GM19395 (cell line): ENCODE data around the gene GLRA3.
"Not testable (repeated sequence)": the region's sequence is repeated elsewhere in the genome, so short reads cannot be mapped to it uniquely, and the experiment has no call there.

Experiments used
- ATAC-seq: cut with Tn5 transposase; IDR thresholded peaks from one replicate; pipeline ENCODE4 v1.9.1; 2021; ENCODE audit warnings: mild to moderate bottlenecking, moderate library complexity; ENCODE audit not compliant: unreplicated experiment

GLRA3 gene

GRCh38 chr4:174716986-174717770 lies 111.9 kb downstream of the GLRA3 start:
- no peak for ATAC-seq

GRCh38 chr4:174714393-174715211 lies 114.4 kb downstream of the GLRA3 start:
- ATAC-seq, result peak; percentile 97

DNA sequence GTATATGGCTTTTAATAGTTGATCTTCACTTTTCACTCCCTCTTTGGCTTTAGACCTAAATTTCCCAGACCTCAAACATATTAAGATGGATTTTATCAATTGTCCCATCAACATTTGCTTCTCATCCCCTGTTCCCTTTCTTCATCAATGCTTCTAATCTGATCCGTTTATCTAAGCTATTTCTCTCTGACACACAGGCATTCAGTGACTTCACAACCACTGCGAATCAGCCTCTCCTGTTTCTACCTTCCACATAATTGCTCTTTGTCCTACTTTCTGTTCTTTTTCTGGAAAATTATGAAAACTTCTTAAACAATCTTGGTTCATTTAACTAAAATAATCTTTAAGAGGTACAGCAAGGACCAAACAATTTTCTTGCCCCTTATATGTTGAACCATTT lies 115.2 kb downstream of the GLRA3 start:
- ATAC-seq, result no peak

DNA sequence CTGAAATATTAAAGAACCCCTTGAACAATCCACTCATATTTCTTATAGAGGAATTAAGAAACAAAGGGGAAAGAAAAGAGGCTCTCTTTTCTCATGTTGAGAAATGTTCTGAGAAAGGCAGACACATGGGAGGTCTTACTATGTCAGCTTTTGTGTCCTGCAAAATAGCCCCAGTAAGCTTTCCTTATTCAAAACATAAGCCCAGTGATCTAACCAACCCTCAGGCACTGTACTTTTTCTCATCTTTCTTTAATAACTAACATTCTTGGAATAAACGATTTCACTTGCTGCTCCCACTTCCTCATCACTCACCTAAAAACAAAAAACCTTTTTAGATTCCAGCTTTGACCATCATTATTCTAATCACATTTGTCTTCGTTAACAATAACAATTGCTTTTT lies 115.9 kb downstream of the GLRA3 start:
- no peak for ATAC-seq

- no peak for ATAC-seq
These were observed 119.5 kb downstream of the GLRA3 start for GRCh38 chr4:174709526-174709925.

GRCh38 chr4:174708381-174708780 lies 120.7 kb downstream of the GLRA3 start:
- no peak for ATAC-seq

DNA sequence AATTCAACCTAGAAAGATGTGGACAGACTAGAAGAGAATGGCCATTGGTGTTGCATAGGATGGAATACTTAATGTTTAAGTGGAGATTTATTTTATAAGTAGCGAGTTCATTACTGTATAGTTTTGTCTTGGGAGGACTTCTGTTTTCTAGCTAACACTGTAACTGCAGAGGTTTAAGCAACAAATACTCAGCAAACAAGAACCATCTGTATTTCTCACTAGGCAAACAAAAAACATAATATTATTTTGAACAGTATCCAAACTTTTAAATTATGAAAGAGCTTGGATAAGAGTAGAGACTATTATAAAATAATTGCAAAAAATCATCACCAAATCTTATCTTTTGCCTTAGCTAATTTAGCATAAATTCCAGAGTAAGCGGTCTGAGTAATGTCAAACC lies 121.1 kb downstream of the GLRA3 start:
- ATAC-seq, result no peak

DNA sequence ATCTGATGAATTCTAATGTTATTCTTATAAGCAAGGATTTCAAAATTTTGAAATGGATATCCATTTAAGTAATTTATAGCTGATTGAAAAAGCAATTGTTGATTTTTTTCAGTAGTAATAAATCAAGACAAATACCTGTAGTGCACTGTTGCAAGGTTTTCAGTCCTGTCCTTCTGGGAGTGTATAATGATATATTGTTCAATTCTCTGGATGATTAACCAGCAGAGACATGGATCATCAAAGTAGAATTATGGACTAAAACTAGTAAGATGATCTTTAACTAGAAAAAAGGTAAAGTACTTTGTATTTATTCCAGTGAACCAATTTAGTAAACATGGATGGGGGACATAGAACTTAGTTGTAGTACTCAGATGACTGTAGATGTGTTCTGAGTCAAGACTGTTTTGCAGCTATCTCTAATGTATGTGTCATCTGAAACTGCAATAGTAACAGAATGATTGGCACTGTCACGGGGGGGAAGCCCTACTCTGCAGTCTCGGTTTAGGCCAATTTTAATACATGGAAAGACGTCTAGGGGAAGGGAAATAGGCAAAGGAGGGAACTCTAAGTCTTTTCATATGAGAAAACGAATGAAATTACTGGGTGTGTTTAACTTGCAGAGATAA lies 121.9 kb downstream of the GLRA3 start:
- peak; percentile 99 for ATAC-seq

DNA sequence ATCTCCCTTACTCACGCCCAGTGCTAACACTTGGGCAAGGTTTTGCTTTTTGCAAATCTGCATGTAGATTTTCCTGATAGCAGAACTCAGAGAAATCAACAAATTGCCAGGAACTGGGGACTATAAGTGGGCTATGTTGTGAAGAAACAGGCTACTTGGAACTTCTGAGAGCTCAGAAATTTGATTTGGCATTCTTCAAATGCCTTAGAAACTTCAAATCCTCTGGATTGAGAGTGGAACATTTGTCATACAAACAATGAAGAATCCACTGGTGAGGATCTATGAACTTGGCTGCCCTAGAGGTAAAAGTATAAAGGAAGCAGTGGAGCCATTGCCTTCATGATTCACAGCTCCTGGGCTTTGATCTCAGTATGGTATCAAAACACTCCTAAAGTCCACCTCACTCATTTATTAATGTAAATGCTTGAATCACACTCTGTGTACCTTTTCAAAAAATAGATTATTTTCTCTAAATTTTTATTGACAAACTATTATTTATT lies 126.0 kb downstream of the GLRA3 start:
- no peak for ATAC-seq

DNA sequence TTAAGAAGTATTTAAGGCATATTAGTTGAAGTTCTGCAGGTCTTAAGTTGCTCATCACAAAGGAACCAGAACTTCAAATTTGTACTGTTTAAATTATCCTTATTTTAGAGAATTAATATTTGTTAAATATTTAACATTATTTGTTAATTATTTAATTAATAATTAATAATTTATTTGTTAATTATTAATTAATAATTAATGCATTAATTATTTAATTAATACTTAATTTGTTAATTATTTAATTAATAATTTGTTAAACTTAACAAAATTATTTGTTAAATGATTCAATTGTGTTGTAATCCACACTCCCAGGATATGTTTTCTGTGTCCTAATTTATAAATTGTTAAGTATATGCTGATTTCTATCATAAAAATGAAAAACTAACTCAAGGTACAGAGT lies 129.4 kb downstream of the GLRA3 start:
- ATAC-seq, result no peak

DNA sequence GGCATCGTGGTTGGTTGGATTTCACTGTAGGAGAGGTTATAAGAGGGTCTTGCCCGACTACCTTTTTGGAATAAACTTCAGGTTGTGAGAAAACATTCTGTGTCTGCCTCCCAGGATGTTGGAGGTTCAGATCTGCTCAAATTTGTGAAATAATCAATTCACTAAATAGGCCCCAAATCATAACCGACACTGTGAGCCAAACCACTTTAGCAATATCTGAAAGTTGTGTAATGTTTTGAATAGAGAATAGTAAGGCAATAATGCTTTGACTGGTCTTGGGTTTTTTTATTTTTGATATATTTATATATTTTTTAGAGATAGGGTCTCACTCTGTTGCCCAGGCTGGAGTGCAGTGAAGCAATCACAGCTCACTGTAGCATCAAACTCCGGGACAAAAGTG lies 131.2 kb downstream of the GLRA3 start:
- ATAC-seq, result no peak

GRCh38 chr4:174697202-174697601 lies 131.8 kb downstream of the GLRA3 start:
- ATAC-seq, result no peak

GRCh38 chr4:174696657-174697056 lies 132.4 kb downstream of the GLRA3 start:
- no peak for ATAC-seq

- ATAC-seq, result not testable (repeated sequence)
These were observed 137.2 kb downstream of the GLRA3 start for GRCh38 chr4:174691876-174692275.

DNA sequence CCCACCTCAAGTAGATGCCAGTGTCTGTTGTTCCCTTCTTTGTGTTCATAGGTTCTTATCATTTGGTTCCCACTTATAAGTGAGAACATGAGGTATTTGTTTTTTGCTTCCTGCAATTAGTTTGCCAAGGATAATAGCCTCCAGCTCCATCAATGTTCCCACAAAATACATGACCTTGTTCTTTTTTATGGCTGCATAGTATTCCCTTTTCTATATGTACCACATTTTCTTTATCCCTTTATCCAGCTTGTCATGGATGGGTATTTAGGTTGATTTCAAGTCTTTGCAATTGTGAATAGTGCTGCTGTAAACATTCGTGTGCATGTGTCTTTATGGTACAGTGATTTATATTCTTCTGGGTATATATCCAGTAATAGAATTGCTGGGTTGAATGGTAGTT lies 138.4 kb downstream of the GLRA3 start:
- no peak for ATAC-seq

GRCh38 chr4:174689618-174690017 lies 139.4 kb downstream of the GLRA3 start:
- no peak for ATAC-seq

GRCh38 chr4:174686826-174687225 lies 142.2 kb downstream of the GLRA3 start:
- ATAC-seq, result no peak

- ATAC-seq, result no peak
These were observed 147.2 kb downstream of the GLRA3 start for GRCh38 chr4:174681723-174682300.

DNA sequence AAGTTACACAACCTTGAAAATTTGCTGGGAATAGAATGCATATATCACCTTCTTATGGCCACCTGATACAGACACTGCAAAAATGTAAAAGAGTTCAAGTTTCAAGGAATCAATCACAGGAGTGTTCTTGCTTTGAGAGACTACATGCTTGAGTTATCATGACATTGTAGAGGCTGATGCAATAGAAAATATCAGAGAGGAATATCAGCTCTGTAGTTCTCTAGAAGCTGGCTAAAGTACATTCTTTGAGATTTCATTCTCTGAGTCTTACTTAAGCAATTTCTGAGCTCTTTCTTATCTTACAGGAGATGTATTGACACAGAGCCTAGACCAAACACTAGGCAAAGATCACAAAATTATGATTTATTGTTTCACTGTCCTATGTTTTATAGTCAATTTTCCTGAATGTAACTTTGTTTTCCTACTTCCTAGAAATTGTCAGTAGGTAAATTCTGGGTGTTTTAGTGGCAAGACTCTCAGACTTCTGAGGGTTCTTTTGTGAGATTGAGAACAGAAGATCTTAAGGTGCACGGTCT lies 154.7 kb downstream of the GLRA3 start:
- ATAC-seq, result no peak

DNA sequence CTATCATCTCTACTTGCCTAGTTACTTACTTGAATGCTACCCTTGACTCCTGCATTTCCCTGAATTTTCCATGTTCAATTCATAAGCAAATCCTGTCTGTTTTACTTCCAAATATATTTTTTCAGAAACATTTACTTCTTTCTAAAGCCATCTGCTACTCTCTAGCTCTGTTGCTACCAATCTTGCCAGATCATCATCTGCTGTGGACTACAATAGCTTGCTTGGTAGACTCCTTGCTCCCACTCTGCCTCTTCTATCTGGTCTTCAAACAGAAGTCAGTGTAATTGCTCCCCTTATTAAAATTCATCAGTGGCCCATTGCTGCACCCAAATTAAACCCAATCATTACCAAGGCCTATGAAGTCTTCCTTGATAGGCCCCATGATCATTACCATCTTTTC lies 155.2 kb downstream of the GLRA3 start:
- ATAC-seq, result no peak

- no peak for ATAC-seq
These were observed 156.8 kb downstream of the GLRA3 start for GRCh38 chr4:174672276-174672675.
